ENCODE measurements around the gene THAP9.

GRCh38 chr4:82899374-82900065 lies 1.0 kb upstream of the THAP9 start:
- TF ChIP-seq CTCF (conservative IDR thresholded peaks at IDR 0.05; ENCODE audit: low read length) (no peak), EZH2phosphoT487 (IDR thresholded peaks at IDR 0.05; ENCODE audit: borderline replicate concordance, low read depth, low read length) (no peak)
